Measurements from ENCODE around the gene CHST12.

- TF ChIP-seq CTCF (IDR thresholded peaks at IDR 0.05) (no peak), POLR2AphosphoS5 (IDR thresholded peaks at IDR 0.05) (no peak)
Measured at GRCh38 chr7:2482725-2483451, 79.5 kb downstream of the CHST12 start.
